Renal pelvis (tissue), 4 donors: ENCODE results near the gene PAEP. TPM values are rescaled to one million over a fixed set of nuclear protein-coding genes. Genes with fewer than 3 reads are reported as not detected.

Experiments used
- DNase-seq: peaks from one replicate; pipeline ENCODE4 v3.0.0-alpha.2; 2013
- polyA plus RNA-seq, 3 donors: library from polyadenylated mRNA; unstranded; fragments of 120-200 nt; gene quantifications; one replicate each; pipeline ENCODE4 v1.2.1, GENCODE V29; 2013; ENCODE audit not compliant: insufficient read length in 3 of 3

The PAEP gene
- polyA plus RNA-seq, 3 donors, result 0.20 to 0.38 TPM; not detected in 1

DNA sequence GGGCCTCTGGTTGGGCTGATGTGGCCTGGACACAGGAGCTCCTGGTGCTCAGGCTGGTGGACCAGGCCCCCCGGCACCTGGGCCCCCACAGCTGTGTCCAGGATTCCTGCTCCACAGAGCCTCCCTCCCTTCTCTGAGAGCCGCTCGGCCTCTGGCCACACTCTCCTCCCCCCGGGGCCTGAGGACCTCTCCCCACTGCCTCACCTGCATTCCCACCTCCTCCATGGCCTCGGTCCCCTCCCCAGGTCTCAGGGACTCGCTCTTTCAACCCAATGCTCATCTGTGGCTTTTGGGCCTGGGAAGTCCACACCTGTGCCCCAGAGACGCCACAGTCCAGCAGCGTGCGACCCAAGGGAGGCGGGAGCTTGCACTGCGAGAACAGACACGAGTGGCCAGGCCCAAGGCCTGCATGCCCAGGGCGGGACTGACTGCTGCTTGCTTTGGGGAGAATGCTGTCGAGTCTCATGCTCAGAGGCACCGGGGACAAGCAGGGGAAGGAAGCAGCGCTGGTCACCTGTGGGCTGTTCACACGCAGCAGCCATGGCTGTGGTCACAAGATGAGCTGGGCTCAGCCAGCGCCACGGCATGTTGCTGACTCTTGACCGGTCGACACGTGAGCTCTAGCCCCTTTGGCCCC, 14.6 kb downstream of the PAEP start:
- no peak for DNase-seq

DNA sequence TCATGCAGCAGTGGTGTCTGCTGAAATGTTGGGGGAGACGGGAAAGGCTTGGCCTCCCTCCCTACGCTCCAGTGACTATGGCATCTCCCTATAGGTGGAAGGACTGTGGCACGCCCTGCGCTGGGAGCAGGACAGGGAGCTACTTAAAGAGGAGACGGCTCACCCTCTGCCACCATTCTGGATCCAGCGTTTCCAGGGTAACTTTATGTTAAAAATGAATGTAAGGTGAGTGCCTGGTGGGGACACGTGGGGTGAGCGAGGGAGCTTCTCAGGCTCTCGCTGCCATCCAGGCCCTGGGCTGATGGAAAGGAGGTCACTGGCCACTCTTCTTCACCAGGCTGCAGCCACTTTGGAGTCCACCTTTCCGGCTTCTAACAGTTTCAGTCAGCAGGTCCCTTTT, 15.7 kb downstream of the PAEP start:
- DNase-seq, result no peak

DNA sequence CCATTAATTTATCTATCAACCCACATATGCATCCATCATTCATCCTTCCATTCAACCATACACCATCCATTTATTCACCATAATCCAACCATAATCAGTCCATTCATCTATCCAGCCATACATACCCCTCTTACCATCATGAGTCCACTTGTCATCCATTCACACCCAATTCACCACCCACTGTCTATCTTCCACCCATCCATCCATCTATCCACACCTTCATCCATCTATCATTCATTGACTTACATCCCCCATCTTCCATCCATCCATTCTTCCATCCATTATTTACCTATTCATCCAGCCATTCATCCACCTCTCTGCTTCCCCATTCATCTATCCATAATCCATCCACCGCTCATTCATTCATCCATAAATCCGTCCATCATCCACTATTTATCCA, 17.8 kb downstream of the PAEP start:
- no peak for DNase-seq

DNA sequence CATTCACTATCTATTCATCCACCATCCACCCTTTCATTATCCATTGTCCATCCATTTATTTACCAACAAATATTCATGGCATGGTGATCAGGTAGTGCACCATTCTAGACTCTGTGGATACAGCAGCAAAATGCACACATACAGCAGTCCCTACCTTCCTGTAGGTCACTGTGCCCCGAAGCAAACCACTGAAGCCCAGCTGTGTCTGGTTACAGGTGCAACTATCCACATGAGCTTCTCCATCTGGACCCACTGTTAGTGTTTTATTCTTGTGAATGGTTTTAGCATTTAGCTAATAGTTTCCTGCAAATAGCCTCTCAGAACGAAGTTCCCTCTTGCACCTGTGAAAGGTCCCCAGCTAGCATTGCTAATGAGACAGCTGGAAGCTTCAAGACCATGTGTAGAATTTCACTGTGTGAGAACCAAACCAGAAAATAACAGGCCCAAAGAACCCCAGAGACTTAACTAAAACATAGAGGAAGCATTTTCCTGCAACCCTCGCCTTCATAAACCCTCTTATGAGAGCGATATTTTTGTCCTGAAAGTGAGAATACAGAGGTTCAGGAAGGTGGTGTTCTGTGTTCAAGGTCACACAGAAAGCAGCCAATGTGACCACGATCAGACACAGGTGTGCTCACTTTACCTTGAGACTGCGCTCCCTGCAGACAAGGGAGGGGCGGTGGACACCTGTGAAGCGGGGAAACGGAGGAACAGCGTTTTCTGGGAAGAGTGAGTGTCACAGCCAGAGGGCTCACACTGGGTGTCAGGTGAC, 18.5 kb downstream of the PAEP start:
- no peak for DNase-seq

DNA sequence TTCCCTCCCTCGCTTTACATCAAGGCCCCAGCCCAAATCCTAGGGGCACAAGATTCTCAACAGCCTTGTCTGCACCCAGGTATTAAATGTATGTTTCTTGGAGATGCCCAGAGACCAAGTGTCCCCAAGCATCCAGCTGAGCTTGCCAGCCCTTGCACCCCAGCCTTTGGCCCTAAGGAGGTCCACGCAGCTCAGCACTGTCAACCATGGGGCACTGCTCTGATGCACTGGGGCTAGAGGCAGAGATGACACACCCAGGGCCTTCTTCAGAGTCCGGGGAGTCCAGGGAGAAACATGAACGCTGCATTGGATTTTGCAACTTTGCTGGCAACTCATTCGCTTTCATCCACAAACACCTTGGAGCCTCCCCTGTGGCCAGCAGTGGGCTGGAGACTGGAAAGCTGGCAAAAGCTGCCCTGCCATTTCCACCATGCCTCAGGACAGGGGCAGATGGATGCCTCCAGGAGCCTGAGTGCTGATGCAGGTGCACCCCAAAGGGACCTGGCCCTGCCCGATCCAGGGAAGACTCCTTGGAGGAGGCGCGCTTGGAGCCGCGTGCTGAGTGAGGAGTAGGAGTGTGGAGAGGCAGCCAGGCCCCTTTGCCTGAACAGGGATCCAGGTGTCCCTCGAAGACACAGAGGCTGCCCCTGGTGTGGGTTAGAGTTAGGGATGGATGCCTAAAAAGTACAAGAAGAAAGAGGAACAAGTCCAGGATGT, 19.3 kb downstream of the PAEP start:
- no peak for DNase-seq

DNA sequence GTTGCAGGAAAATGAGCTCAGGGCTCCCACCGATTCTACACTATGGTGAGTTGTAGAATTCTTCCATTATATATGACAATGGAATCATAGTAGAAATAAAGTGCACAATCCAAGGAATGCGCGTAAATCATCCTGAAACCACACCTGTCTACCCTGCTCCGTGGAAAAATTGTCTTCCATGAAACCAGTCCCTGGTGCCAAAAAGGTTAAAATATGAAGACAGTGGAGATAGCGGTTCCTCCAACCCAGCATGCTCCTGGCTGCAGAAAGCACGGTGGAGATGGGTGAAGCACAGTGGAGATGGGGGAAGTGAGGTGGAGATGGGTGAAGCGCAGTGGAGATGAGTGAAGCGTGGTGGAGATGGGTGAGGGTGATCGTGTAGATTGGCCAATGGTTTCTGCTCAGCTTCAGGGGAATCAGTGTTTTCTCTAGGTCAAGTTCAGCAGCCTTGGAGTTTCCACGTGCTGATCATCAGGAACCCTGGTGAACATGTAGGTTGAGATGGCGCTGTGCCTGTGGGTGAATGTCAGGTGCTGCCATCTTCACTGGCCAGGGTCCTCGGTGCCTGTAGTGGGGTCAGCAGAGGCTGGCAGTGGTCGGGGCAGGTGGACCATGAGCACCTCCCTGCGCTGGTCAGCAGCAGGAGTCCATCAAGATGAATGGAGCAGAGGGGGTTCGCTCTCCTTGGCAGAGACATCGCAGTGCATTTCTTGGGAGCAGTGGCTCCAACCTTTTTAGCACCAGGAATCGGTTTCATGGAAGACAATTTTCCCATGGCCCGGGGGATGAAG, 20.3 kb downstream of the PAEP start:
- no peak for DNase-seq

DNA sequence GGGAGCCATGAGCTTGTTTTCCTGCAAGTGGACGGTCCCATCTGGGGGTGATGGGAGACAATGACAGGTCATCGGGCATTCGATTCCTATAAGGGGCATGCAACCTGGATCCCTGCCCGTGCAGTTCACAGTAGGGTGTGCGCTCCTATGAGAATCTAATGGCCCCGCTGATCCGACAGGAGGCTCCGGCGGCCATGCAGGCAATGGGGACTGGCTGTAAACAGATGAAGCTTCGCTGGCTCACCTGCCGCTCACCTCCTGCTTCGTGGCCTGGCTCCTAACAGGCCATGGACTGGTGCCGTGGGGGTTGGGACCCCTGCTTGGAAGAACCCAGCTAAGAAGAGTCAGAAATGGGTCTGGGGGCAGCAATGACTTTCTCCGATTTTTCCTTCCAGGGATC, 21.0 kb downstream of the PAEP start:
- DNase-seq, result no peak

DNA sequence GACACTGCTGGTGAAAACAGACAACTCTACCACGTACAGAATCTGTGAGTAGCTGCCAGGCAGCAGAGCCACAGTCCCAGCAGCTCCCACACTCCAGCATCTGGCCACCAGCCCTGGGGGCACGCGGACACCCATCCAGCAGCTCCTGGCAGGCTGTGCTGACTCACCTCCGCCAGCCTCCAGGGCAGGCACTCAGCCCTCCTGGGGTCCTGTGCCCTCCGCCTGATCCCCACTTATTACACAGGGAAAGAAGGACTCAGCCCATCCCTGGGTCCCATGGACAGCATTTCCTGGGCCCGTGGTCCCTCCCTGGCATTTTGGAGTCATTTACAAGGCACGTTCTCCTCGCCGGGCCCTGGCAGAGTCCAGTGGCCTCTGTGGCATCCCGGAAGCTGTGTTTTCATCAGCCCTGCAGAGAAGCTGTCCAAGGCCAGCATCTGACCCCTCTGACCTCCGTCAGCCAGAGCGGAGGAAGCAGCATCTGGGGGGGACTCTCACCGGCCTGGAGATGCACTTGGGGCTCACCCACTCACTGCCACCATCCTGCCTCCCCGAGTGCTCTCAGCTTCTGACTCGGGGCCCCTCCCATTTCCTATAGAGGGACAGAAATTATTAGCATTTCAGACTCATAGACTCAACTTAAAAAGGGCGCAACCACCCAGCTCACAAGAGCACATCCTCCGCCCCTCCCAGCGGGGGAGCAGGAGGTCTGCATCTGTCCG, 21.6 kb downstream of the PAEP start:
- no peak for DNase-seq

DNA sequence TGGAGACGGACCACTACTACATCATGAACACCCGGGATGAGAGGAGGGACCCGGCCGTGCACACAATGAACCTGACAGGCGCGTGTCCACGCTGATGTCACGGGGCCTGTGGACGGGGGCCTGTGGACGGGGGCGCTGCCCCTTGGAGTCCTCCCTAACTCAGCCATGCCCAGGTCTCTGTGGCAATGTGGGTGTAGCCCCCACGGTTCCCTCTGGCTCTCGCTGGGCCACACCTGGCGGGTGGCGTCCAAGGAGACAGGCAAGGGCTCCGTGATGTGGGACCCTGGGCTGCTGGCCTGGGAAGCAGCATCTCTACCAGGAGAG, 22.1 kb downstream of the PAEP start:
- DNase-seq, result no peak

DNA sequence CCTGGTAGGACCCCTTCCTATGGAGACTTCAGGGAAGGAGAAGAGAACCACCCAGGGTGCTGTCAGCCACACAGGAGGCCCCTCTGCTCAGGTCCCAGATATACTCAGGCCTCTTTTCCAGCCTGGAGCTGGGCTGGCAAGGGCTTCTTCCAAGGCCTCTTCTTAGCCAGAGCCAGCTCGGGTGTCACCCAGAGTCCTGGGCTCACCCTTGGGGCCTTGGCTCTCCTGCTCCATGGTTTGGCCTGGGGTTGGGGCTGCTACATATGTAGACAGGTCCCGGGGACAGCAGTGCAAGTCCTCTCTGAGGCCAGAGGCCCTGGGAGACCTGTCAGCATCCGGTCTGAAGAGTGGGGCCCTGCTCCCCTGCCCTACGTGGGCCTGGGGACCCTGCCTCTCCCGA, 22.8 kb downstream of the PAEP start:
- no peak for DNase-seq

DNA sequence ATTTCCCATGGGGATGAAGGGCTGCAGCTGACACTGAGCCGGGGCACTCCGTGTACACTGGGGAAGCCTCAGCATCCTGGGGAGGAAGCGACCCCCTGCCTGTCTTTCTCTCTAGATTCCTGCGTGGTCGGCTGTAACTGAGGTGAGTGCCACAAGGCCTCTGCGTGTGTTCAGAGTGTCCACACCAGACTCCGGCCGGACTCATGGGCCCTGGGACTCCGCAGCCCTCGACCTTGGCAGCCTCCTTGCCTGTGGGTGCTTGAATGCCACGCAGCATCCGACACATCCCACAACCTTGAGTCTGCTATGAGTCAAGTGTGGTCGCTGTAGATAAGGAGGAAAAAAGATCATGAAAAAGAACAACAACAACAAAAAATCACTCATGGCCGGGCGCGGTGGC, 23.4 kb downstream of the PAEP start:
- DNase-seq, result no peak

DNA sequence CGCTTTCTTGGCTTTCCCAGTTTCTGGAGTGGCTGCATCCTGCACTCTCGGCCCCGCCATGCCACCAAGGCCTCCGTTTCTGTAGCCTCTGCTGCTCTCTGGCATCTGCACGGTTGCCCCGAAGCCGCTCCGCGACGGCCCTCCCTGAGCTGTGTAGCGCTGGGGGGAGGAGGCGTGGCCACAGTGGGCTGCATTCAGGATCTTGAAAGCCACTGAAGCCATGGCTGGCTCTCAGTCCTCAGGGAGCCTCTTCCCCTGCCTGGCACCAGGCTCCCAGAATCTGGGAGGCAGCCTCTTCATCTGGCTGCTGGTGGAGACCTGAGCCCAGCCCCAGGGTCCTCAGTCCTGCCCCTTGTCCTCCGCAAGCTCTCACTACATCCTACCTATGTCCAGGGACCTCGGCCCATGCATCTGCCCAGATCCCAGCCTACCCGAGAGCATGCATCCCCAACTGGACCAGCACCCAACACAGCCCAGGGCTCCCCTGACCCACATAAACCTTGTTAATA, 25.1 kb downstream of the PAEP start:
- DNase-seq, result no peak

DNA sequence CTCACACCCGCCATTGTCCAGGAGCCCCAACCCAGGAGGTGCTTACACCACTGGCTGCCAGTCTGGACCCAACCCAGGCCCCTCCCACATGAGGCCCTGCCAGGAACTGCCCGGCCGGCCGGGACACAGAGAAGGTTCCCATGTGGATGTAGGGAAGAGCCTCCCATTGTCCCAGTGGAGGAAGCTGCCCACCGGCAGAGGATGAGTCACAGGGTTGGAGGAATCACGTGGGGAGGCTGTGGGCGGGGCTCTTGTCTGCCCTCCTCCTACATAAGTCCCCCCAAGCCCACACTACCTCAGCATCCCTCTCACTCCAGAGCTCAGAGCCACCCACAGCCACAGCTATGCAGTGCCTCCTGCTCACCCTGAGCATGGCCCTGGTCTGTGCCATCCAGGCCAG, 26.1 kb downstream of the PAEP start:
- no peak for DNase-seq

DNA sequence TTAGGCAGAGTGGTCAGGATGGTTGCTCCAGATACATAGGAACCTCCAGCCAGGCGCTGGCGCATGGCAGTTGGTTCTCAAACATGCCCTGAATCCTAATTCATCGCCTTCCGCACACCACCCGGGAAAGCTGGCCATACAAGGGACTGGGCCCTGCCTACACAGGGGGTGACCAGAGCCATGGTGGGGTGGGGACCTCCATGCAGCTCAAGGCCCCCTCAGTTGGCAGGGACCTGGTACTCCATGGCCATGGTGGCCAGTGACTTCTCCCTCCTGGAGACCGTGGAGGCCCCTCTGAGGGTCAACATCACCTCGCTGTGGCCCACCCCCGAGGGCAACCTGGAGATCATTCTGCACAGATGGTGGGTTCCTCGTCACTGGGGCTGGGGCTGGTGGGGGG, 26.8 kb downstream of the PAEP start:
- no peak for DNase-seq

DNA sequence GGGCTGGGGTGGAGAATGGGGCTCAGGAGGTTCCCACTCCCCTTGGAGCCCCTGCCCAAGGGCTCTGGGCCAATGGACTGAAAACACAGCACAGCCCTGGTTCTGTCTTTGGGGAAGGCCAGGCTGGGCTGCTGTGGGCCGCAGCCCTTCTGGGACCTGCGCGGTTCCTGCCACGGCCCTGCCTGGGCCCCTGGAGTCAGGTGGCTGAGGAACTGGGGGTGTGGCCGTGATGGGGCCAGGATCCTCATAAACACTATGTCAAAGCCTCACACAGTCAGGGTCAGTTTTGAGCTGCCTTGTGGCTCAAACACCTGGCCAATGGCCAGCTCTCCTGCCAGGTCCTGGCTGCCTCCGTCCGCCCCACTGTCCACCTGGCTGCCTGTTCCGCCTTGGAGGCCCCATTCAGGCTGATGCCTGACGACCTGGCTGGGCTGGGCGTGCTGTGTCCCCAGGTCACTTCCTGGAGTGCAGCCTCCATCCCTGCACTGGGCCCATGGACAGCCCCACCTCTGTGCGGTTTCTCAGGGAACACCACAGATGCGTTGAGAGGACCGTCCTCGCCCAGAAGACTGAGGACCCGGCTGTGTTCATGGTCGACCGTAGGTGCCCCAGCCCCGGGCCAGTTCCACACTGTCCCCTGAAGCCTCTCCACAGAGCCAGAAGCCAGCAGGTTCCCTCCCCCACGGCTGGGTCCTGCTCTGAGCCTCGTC, 27.5 kb downstream of the PAEP start:
- DNase-seq, result no peak

DNA sequence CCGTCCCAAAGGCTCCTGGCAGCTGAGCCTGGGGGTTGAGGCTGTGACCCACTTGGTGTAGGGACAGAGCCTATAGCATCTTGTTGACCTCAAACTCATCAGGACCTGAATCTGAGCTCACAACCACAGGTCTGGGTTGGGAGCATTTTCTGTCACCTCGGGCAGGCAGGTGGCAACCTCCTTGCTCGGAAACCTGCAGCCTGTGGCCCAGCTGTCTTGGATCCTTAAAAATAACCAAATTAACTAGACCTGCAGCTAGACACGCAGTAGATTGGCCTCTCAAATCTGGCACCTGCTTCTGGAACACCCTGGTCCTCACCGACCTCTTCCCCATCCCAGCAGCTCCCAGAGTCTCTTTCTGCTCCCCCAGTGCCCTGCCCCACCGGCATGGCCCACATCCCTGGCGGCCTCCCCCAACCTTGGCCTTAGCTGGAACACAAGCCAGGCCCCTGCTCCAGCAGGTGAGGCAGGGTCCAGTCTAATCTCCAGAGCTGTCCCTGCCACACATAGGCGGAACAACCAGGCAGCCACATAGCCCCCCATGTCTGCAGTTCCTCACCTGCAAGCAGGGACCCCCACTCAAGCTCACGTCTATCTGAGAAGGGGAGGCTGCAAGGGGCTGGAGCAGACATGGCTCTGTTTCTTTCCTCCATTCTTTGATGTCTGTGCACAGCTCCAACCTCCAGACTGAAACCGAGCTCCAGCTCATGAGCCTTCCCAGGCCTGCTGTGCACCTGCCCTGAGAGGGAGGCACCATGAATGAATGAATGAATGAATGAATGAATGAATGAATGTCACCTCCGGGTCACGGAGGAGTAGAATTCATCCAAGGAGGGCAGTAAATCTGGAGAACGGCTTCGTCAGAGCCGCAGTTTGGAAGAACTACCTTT, 28.3 kb downstream of the PAEP start:
- no peak for DNase-seq

DNA sequence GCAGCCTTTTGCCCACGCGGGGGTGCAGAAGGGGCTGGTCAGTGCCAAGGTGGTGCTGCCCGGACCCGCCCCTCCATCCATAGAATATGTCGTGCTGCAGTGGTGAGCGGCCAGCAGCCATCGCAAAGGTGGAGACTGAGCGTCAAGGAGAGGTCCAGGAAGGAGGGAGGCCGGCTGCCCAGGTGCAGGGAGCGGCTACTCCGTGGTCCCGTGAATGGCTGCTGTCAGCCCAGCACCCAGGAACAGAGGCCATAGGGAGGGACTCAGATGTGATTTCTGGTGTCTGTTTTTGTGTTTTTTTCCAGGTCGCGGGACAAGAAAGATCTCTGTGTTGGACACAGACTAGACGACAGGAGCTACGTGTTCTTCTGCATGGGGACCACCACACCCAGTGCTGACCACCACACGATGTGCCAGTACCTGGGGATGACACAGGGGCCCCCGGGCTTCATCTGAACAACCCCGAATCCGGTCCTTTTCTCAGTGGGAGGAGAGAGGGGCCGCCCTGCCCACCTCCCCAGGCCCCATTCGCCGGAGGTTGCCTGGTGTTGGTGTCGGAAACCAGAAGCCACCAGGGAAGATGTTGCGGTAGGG, 29.0 kb downstream of the PAEP start:
- DNase-seq, result no peak

DNA sequence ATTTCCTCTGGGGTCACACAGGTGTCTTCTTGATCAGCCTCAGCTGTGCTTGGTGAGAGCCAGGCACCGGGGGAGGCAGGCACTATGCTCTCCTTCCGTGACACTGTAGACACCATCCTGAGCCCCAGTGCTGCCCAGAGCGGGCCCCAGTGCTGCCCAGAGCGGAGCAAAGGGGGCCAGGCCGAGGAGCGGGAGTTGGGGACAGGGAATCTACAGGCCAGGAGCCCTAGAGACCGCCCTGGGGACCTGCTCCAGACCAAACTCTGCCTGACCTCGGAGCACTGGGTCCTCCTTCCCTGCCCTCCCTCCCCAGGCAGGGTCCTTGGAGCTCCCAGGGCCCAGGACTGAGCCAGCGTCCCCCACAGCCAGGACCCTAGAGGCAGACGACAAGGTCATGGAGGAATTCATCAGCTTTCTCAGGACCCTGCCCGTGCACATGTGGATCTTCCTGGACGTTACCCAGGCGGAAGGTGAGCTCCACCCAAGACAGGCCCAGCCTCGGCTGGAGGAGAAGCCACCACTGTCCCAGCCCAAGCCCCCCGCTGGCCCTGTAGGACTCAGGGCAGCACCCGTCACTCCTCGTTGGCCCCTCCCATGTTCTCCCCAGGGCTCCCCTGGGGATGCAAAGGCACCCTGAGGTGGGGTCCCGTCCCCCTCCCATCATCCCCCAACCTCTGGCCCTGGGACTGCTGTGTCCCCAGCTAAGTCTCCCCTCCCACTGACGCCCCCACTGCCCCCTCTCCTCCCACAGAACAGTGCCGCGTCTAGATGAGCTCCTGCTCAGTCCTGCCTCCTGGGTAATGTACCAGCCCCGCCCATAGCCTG, 30.2 kb downstream of the PAEP start:
- no peak for DNase-seq

DNA sequence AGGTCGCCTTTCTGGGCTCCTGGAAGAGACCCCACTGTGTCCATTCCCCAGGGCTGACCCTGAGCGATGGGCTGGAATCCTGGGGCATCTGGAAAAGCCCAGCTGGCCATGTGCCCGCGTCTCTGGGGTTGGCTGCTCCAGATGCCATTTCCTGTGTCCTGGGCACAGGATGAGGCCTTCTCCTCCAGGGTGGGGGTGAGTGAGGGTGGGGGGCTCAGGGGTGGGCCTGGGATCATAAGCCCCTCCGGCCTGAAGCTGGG, 30.7 kb downstream of the PAEP start:
- no peak for DNase-seq
